Uterus (tissue), 2 donors: ENCODE measurements around the gene DOCK6.

Source experiments
- CTCF ChIP-seq, 4 experiments: fragments of 200-600 bp in 2 of 4; fragments of 450-650 bp in 2 of 4; sonication (generic) in 2 of 4; IDR thresholded peaks; one replicate each; pipeline ENCODE4 v1.5.1; 2016 to 2019; ENCODE audit warnings: antibody characterized with exemption in 4 of 4, mild to moderate bottlenecking in 2 of 4, moderate library complexity in 1 of 4
- POLR2A ChIP-seq, 2 donors: fragments of 450-650 bp; IDR thresholded peaks; one replicate each; pipeline ENCODE4 v1.6.1; 2016; ENCODE audit warnings: antibody characterized with exemption in 2 of 2, mild to moderate bottlenecking in 1 of 2, moderate library complexity in 1 of 2

- TF ChIP-seq CTCF (IDR thresholded peaks at IDR 0.05) (no peak), POLR2A (IDR thresholded peaks at IDR 0.05) (no peak)
Observed at GRCh38 chr19:11247934-11248333, 14.4 kb downstream of the DOCK6 start.
